CD4-positive, alpha-beta T cell treated with Interleukin-10 for 1 hour (primary cell): Measurements from ENCODE around the gene INTS14.
"Not testable (repeated sequence)": the region's sequence is repeated elsewhere in the genome, so short reads cannot be mapped to it uniquely, and the experiment has no call there.

ENCODE experiments used
- DNase-seq: peaks from one replicate; pipeline ENCODE4 v3.0.0-alpha.2; 2020

The INTS14 gene

GRCh38 chr15:65629548-65629947, 18.6 kb upstream of the INTS14 start:
- no peak for DNase-seq

GRCh38 chr15:65626856-65627255, 15.9 kb upstream of the INTS14 start:
- DNase-seq = no peak

GRCh38 chr15:65623103-65623502, 12.2 kb upstream of the INTS14 start:
- no peak for DNase-seq

GRCh38 chr15:65621638-65622037, 10.7 kb upstream of the INTS14 start, which contains the start of gene SLC24A1:
Gene SLC24A1, plus strand, starts transcription at chr15:65621938. Its CDS starts 2,143 bp downstream, at chr15:65624081.
- no peak for DNase-seq

GRCh38 chr15:65620833-65621232, 9.9 kb upstream of the INTS14 start:
- DNase-seq = no peak

GRCh38 chr15:65619626-65620290, 8.8 kb upstream of the INTS14 start:
- DNase-seq = no peak

GRCh38 chr15:65618560-65619109, 7.7 kb upstream of the INTS14 start:
- no peak for DNase-seq

- DNase-seq = not testable (repeated sequence)
These were observed 5.0 kb upstream of the INTS14 start for GRCh38 chr15:65615887-65616286.

GRCh38 chr15:65612949-65613744, 2.2 kb upstream of the INTS14 start:
- no peak for DNase-seq

GRCh38 chr15:65612616-65612946, 1.6 kb upstream of the INTS14 start:
- DNase-seq = no peak

- no peak for DNase-seq
These were observed 1.1 kb upstream of the INTS14 start for GRCh38 chr15:65611888-65612615.

- no peak for DNase-seq
These were observed 7.4 kb downstream of the INTS14 start for GRCh38 chr15:65603559-65603958.

GRCh38 chr15:65603134-65603533, 7.8 kb downstream of the INTS14 start:
- DNase-seq = no peak

- no peak for DNase-seq
These were observed 11.3 kb downstream of the INTS14 start for GRCh38 chr15:65599677-65600076.

- DNase-seq = no peak
These were observed 12.5 kb downstream of the INTS14 start for GRCh38 chr15:65598468-65598867.

- DNase-seq = peak; percentile 24
These were observed 15.0 kb downstream of the INTS14 start for GRCh38 chr15:65595960-65596359.

GRCh38 chr15:65587094-65587493, 23.8 kb downstream of the INTS14 start:
- no peak for DNase-seq

- DNase-seq = no peak
These were observed 26.7 kb downstream of the INTS14 start for GRCh38 chr15:65584241-65584640.

GRCh38 chr15:65583701-65584100, 27.2 kb downstream of the INTS14 start:
- DNase-seq = peak; percentile 81

- DNase-seq = no peak
These were observed 30.6 kb downstream of the INTS14 start for GRCh38 chr15:65580287-65580686.

- no peak for DNase-seq
These were observed 31.2 kb downstream of the INTS14 start for GRCh38 chr15:65579762-65580161.

- DNase-seq = no peak
These were observed 31.8 kb downstream of the INTS14 start for GRCh38 chr15:65578904-65579728.
